ENCODE measurements around the gene PER1. TPM values are rescaled to one million over a fixed set of nuclear protein-coding genes. Genes with fewer than 3 reads are reported as not detected.

PER1 gene
- total RNA-seq, 1 donor from 2014 or later = 215 TPM

DNA sequence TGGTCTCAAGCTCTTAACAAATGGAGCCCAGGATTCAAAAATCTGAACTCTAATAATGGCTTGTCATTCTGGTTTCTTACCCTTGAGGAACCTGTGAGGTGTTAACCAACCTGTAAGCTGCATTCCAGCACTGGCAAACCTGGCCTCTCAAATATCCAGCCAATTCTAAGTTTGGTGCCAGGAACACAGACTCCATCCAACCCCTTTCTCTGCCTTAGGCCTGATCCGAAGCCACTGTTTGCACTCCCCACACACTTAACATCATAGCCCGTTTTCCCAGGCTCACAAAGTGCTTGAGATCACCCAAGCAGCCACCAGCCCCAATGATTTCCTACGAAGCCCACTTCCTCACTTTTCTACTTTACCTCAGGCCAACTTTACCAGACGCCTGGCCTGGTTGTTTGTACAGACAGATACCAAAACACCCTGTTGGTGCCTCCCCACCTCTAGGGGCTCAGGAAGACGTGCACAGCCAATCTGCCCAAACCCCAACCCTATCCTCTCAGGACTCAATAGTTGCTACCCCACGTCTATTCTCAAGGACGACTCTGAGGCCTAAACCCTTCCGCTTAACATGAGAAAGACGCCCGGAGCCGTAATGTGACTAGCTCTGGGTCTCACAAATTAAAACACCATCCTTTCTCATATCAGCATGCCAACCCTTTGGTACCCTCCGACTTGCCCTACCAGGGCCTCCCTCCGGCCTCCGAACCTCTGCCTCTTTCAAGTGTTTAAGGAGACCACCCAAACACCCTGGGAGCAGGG, 3.2 kb upstream of the PER1 start:
- TF ChIP-seq POLR2A (IDR thresholded peaks at IDR 0.05) (no peak), POLR2AphosphoS5 (IDR thresholded peaks at IDR 0.05; ENCODE audit: insufficient read depth in 1 of 2, low read depth in 1 of 2) (no peak)
- TF ChIP-seq, protein P1, sequence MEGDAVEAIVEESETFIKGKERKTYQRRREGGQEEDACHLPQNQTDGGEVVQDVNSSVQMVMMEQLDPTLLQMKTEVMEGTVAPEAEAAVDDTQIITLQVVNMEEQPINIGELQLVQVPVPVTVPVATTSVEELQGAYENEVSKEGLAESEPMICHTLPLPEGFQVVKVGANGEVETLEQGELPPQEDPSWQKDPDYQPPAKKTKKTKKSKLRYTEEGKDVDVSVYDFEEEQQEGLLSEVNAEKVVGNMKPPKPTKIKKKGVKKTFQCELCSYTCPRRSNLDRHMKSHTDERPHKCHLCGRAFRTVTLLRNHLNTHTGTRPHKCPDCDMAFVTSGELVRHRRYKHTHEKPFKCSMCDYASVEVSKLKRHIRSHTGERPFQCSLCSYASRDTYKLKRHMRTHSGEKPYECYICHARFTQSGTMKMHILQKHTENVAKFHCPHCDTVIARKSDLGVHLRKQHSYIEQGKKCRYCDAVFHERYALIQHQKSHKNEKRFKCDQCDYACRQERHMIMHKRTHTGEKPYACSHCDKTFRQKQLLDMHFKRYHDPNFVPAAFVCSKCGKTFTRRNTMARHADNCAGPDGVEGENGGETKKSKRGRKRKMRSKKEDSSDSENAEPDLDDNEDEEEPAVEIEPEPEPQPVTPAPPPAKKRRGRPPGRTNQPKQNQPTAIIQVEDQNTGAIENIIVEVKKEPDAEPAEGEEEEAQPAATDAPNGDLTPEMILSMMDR (IDR thresholded peaks at IDR 0.05) = no peak
- intact Hi-C loops (cut with DNase I) = no loop called here
- Histone ChIP-seq H3K36me3 (peaks cover 0 to 8% of the 10 kb centered on the region in 2 donors), H3K27me3 (no peaks in the 10 kb centered on the region), H3K4me3 (peak overlapping the region; percentile 84 to 98), H3K4me1 (peaks cover 45% of the 10 kb centered on the region), H3K9me3 (no peaks in the 10 kb centered on the region), H3K27ac (peak overlapping the region; percentile 100)
- DNase-seq (ENCODE audit: extremely low spot score in 2 of 2) = no peak

- Histone ChIP-seq H3K36me3 (peaks cover 2 to 16% of the 10 kb centered on the region in 2 donors), H3K27me3 (no peaks in the 10 kb centered on the region), H3K4me3 (peak overlapping the region; percentile 84 to 98), H3K4me1 (peaks cover 49% of the 10 kb centered on the region), H3K27ac (peak overlapping the region; percentile 100), H3K9me3 (no peaks in the 10 kb centered on the region)
- intact Hi-C loops (cut with DNase I) = no loop called here
- TF ChIP-seq POLR2A (IDR thresholded peaks at IDR 0.05) = peak in 1 of 2 donors; percentile 18
- TF ChIP-seq, protein P1 (IDR thresholded peaks at IDR 0.05) = no peak
- DNase-seq (ENCODE audit: extremely low spot score in 2 of 2) = no peak
These were observed 2.5 kb upstream of the PER1 start for GRCh38 chr17:8154608-8155155.

GRCh38 chr17:8153957-8154607, 1.9 kb upstream of the PER1 start:
- peak; percentile 100 for TF ChIP-seq POLR2AphosphoS5 (IDR thresholded peaks at IDR 0.05; ENCODE audit: insufficient read depth in 1 of 2, low read depth in 1 of 2)
- TF ChIP-seq, protein P1 (IDR thresholded peaks at IDR 0.05) = no peak
- peak in 1 of 2 donors; percentile 91 for TF ChIP-seq POLR2A (IDR thresholded peaks at IDR 0.05)
- Histone ChIP-seq H3K27me3 (no peaks in the 10 kb centered on the region), H3K36me3 (peaks cover 8 to 17% of the 10 kb centered on the region in 2 donors), H3K4me3 (peak overlapping the region; percentile 84 to 98), H3K4me1 (peaks cover 49% of the 10 kb centered on the region), H3K9me3 (no peaks in the 10 kb centered on the region), H3K27ac (peak overlapping the region; percentile 100)
- intact Hi-C loops (cut with DNase I) = no loop called here
- DNase-seq (ENCODE audit: extremely low spot score in 2 of 2) = peak in 1 of 2 donors; percentile 100

GRCh38 chr17:8153525-8153956, 1.3 kb upstream of the PER1 start:
- H3K4me3 ChIP-seq = peak overlapping the region; percentile 84 to 98

More at GRCh38 chr17:8153525-8153956, 1.3 kb upstream of the PER1 start:
- Histone ChIP-seq H3K9me3 (no peaks in the 10 kb centered on the region), H3K4me1 (peaks cover 49% of the 10 kb centered on the region), H3K27ac (peak overlapping the region; percentile 100), H3K27me3 (no peaks in the 10 kb centered on the region), H3K36me3 (peaks cover 11 to 22% of the 10 kb centered on the region in 2 donors)
- DNase-seq (ENCODE audit: extremely low spot score in 2 of 2) = peak in 1 of 2 donors; percentile 96
- TF ChIP-seq POLR2AphosphoS5 (IDR thresholded peaks at IDR 0.05; ENCODE audit: insufficient read depth in 1 of 2, low read depth in 1 of 2) = peak in 1 of 2 donors; percentile 61
- peak in 1 of 2 donors; percentile 60 for TF ChIP-seq POLR2A (IDR thresholded peaks at IDR 0.05)
- TF ChIP-seq, protein P1 (IDR thresholded peaks at IDR 0.05) = no peak
- intact Hi-C loops (cut with DNase I) = no loop called here

Data from vagina (tissue), 2 donors.